ENCODE results near the gene SPINT2. TPM values are rescaled to one million over a fixed set of nuclear protein-coding genes. Genes with fewer than 3 reads are reported as not detected.
A peak's percentile ranks its signal among the peaks of the same experiment; 100 is the strongest.

SPINT2 gene
- total and polyA plus RNA-seq, 11 donors = 3.5 to 27.7 (median 14.6) TPM

- 72 to 82% (median 78%) methylated on average over 7 of the region's 7 CpGs for WGBS, 4 donors
- TF ChIP-seq CTCF (IDR thresholded peaks at IDR 0.05) = no peak
- TF ChIP-seq POLR2A (IDR thresholded peaks at IDR 0.05) = no peak
- Histone ChIP-seq H3K9me3 (no peaks in the 10 kb centered on the region), H3K27ac (peak overlapping the region in 2 of 12 donors; percentile 38 to 86), H3K4me3 (no peak overlapping the region), H3K27me3 (no peaks in the 10 kb centered on the region), H3K36me3 (no peaks in the 10 kb centered on the region), H3K4me1 (peaks cover 0 to 48% (median 20%) of the 10 kb centered on the region in 12 donors)
- intact Hi-C loops (cut with DNase I) = loop anchor here in 1 of 10 donors (5.0 kb wide), 1 partner anchor 33 kb away; the partner anchor contains the start of genes KCNK6 and YIF1B
- ATAC-seq (peak in 3 of 4 donors; percentile 32 to 60 (median 53)), DNase-seq (peak in 1 of 5 donors; percentile 46)
Measured at GRCh38 chr19:38284422-38284821, 20.0 kb downstream of the SPINT2 start.

DNA sequence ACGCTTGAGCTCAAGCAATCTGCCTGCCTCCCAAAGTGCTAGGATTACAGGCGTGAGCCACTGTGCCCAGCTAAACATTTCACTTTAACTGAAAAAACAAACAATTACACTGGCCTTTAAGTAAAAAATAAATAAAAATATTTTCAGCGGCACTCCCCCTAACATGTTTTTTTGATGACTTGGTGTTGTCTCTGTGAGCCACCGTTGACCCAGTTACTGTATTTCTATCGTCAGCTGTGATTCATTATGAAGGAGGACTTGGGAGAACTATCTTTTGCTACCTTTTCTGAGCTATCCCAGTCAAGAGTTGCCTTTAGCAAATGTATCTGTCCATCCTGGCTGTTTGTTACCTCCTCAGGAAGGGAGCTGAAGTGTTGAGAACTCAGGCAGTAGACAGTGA, 21.2 kb downstream of the SPINT2 start:
- TF ChIP-seq CTCF (IDR thresholded peaks at IDR 0.05) (no peak), POLR2A (IDR thresholded peaks at IDR 0.05) (no peak)
- no peak overlapping the region for H3K27ac ChIP-seq
- H3K4me1 ChIP-seq = peaks cover 0 to 43% (median 10%) of the 10 kb centered on the region in 12 donors
- no peak for DNase-seq
- H3K4me3 ChIP-seq = no peak overlapping the region
- H3K27me3 ChIP-seq = no peaks in the 10 kb centered on the region
- H3K9me3 ChIP-seq = no peaks in the 10 kb centered on the region
- 93 to 96% (median 94%) methylated on average over 5 of the region's 5 CpGs for WGBS, 4 donors
- ATAC-seq = no peak
- H3K36me3 ChIP-seq = peaks cover 0 to 11% (median 0%) of the 10 kb centered on the region in 9 donors
- intact Hi-C loops (cut with DNase I) = no loop called here

- H3K27ac ChIP-seq = peak overlapping the region in 1 of 12 donors; percentile 70
- no peaks in the 10 kb centered on the region for H3K27me3 ChIP-seq
- no peaks in the 10 kb centered on the region for H3K9me3 ChIP-seq
- intact Hi-C loops (cut with DNase I) = no loop called here
- 61 to 76% (median 73%) methylated on average over 9 of the region's 9 CpGs for WGBS, 4 donors
- TF ChIP-seq CTCF (IDR thresholded peaks at IDR 0.05) = no peak
- TF ChIP-seq POLR2A (IDR thresholded peaks at IDR 0.05) = no peak
- ATAC-seq = peak in 3 of 4 donors; percentile 34 to 50 (median 43)
- DNase-seq = peak in 1 of 5 donors; percentile 55
- H3K4me1 ChIP-seq = peaks cover 0 to 40% (median 2%) of the 10 kb centered on the region in 12 donors
- H3K4me3 ChIP-seq = peak overlapping the region in 1 of 12 donors; percentile 5
- H3K36me3 ChIP-seq = peaks cover 0 to 19% (median 0%) of the 10 kb centered on the region in 9 donors
Measured at GRCh38 chr19:38287604-38288003, 23.2 kb downstream of the SPINT2 start.

- Histone ChIP-seq H3K4me1 (peaks cover 0 to 34% (median 0%) of the 10 kb centered on the region in 12 donors), H3K27ac (peak overlapping the region in 1 of 12 donors; percentile 70), H3K4me3 (peak overlapping the region in 1 of 12 donors; percentile 5), H3K9me3 (no peaks in the 10 kb centered on the region), H3K36me3 (peaks cover 0 to 19% (median 0%) of the 10 kb centered on the region in 9 donors), H3K27me3 (no peaks in the 10 kb centered on the region)
- DNase-seq (peak in 1 of 5 donors; percentile 48), ATAC-seq (no peak)
- TF ChIP-seq CTCF (IDR thresholded peaks at IDR 0.05) (no peak), POLR2A (IDR thresholded peaks at IDR 0.05) (no peak)
- 83 to 90% (median 86%) methylated on average over 14 to 16 of the region's 16 CpGs for WGBS, 4 donors
- intact Hi-C loops (cut with DNase I) = no loop called here
Measured at GRCh38 chr19:38288123-38288855, 23.9 kb downstream of the SPINT2 start.
